BE2C (cell line): ENCODE results near the gene SLC5A5.

Experiments used
- DNase-seq: peaks from one replicate; pipeline ENCODE4 v3.0.0-alpha.2; 2020
- H3K27me3 ChIP-seq: fragments of 250-450 bp; sonication (Bioruptor Pico); 2 replicates; pipeline ENCODE4 v1.5.1; 2020; ENCODE audit warnings: mild to moderate bottlenecking
- H3K36me3 ChIP-seq: fragments of 250-450 bp; sonication (Bioruptor Pico); 2 replicates; pipeline ENCODE4 v1.5.1; 2020; ENCODE audit warnings: mild to moderate bottlenecking
- H3K4me1 ChIP-seq: fragments of 250-450 bp; sonication (Bioruptor Pico); 2 replicates; pipeline ENCODE4 v1.5.1; 2020
- H3K4me3 ChIP-seq: 2 replicates; pipeline ENCODE4 v1.5.1; 2011; ENCODE audit warnings: low read depth, low read length
- H3K9me3 ChIP-seq: fragments of 250-450 bp; sonication (Bioruptor Pico); 2 replicates; pipeline ENCODE4 v1.5.1; 2020
- TF ChIP-seq, protein P1 (sequence below): IDR thresholded peaks from 2 replicates; pipeline ENCODE4 v1.5.1; 2012; ENCODE audit warnings: mild to moderate bottlenecking, low read depth, low read length

SLC5A5 gene

DNA sequence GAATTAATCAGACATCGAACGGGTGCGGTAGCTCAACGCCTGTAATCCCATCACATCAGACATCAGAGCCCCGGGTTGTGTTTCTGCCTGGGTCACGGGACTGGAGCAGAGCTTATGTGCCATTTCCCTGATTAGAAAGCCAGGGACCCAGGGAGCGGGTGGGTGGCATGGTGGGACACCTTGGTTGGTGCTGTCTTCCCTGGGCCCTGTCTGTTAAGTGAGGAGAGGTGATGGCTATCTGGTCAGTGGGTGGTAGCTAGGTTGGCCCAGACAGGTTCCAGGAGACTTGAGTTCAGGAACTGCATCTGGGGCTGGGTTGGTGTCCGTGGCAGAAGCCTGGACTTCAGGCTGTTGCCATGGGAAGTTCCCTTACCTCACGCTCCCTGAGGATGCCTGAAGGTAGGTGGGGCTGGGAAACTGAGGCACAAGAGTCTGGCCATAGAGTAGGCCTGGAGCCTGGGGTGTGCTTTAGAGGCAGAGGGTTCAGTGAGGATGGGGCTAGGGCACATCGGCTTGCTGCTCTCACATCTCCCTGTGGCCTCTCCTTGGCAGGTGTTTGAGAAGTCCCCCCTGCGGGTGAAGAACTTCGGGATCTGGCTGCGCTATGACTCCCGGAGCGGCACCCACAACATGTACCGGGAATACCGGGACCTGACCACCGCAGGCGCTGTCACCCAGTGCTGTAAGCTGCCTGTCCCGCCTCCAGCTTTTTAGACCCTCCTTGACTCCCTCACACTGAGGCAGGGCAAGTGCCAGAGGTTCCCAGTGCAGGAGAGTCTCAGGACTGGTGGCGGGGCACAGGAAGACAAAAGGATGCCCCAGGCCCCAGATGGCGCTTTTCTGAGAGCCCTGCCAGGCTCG is 10.0 kb upstream of the SLC5A5 start:
- no peak for DNase-seq
- no peaks in the 10 kb centered on the region for H3K27me3 ChIP-seq
- H3K4me3 ChIP-seq, result peak overlapping the region; percentile 81
- H3K4me1 ChIP-seq, result no peaks in the 10 kb centered on the region
- peaks cover 53% of the 10 kb centered on the region for H3K36me3 ChIP-seq
- TF ChIP-seq, protein P1, sequence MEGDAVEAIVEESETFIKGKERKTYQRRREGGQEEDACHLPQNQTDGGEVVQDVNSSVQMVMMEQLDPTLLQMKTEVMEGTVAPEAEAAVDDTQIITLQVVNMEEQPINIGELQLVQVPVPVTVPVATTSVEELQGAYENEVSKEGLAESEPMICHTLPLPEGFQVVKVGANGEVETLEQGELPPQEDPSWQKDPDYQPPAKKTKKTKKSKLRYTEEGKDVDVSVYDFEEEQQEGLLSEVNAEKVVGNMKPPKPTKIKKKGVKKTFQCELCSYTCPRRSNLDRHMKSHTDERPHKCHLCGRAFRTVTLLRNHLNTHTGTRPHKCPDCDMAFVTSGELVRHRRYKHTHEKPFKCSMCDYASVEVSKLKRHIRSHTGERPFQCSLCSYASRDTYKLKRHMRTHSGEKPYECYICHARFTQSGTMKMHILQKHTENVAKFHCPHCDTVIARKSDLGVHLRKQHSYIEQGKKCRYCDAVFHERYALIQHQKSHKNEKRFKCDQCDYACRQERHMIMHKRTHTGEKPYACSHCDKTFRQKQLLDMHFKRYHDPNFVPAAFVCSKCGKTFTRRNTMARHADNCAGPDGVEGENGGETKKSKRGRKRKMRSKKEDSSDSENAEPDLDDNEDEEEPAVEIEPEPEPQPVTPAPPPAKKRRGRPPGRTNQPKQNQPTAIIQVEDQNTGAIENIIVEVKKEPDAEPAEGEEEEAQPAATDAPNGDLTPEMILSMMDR, result no peak
- no peaks in the 10 kb centered on the region for H3K9me3 ChIP-seq

DNA sequence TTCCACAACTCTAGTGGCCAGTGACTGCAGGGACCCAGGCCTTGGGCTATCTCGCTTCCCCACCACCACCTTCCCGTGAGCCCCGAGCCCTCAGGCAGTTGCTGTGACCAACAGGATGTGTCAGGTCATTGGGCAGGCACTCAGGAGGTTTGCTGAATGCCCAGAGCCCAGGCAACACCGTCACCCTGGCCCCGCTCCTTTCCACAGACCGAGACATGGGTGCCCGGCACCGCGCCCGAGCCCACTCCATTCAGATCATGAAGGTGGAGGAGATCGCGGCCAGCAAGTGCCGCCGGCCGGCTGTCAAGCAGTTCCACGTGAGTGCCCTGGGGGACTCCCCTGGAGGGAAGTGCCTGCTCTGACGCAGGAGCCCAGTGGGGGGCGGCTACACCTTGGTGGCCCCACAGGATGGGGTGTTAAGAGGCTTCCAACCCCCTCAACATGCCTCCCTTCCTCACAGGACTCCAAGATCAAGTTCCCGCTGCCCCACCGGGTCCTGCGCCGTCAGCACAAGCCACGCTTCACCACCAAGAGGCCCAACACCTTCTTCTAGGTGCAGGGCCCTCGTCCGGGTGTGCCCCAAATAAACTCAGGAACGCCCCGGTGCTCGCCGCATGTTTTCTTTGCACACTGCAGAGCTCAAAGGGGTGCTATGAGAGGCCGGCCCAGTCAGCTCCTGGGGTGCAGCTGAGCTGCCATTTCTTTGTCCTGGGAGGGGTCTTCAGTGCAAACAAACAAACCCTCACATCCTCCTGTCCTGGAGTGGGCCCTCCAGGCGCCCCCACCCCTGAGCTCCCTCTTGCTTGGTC is 8.8 kb upstream of the SLC5A5 start:
- Histone ChIP-seq H3K4me1 (no peaks in the 10 kb centered on the region), H3K36me3 (peaks cover 53% of the 10 kb centered on the region), H3K9me3 (no peaks in the 10 kb centered on the region), H3K4me3 (peak overlapping the region; percentile 15), H3K27me3 (peaks cover 3% of the 10 kb centered on the region; the same call in 1 of the 2 replicates)
- no peak for DNase-seq
- TF ChIP-seq, protein P1, result no peak

DNA sequence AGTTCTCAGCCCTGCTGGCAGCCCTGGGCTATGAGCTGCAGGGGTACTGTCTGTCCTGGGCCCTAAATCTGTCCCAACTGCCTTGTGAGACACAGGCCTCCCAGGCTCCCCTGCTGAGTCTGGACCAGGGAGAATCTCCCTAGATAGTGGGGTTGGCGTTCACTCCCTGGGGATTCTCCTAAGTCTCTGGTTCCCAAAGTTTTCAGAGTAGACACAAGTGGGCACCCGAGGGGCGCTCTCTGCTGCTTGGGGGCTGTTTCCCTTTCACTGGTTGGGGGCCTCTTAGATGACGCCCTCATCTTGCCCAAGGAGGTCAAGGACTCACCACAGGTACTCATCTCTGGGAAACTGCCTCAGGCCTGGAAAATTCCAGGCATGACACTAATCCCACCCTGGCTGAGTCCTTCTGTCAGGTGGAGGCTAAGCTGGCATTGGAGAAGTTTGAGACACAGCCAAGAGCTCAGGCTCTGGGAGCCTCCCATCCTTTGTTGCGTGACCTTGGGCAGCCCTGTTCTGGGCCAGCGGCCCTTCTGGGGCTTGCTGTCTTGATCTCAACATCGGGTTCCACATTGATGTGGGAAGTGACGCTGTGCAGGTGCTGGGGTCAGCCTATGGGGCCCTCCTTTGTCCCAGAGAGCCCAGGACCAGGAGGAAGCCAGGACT is 8.1 kb upstream of the SLC5A5 start:
- Histone ChIP-seq H3K9me3 (no peaks in the 10 kb centered on the region), H3K4me3 (no peak overlapping the region), H3K4me1 (no peaks in the 10 kb centered on the region), H3K27me3 (peaks cover 10% of the 10 kb centered on the region; the same call in 1 of the 2 replicates), H3K36me3 (peaks cover 53% of the 10 kb centered on the region)
- no peak for DNase-seq
- TF ChIP-seq, protein P1, result no peak

DNA sequence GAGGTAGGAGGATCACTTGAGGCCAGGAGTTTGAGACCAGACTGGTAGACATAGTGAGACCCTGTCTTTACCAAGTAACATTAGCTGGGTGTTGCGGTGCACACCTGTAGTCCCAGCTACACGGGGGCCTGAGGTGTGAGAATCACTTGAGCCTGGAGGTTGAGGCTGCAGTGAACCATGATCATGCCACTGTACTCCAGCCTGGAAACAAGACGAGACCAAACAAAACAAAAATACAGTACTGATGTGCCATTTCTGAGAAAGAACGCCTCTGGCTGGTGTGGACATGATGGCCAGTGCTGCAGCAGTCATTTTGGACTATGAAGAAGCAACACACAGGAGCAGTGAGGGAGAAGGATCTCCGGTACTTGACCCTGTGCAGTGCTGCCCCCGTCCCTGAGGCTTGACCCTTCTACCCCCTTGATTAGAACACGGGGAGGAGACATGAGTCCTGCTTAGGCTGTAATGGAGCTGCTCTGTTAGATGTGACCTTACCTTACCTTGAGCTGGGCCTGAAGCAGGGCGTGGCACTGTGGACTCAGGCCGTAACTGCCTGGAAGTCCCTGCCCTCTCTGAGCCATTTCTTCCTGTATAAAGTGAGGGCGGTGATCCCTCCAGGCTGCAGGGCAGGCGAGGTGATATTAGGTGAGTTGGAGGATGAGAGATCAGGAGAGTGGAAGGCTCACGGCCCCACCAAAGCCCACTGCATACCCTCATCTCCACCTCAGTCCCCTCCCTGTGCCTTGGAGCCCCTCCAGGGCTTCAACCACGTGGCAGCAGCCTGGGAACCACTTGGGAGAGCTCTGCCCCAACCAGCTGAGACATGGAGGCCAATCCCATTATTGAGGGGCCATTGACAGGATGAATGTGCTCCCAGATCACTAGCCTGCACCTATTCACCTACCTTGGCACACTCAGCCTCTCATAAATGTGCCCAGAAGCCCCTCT is 6.1 kb upstream of the SLC5A5 start:
- DNase-seq, result no peak
- no peaks in the 10 kb centered on the region for H3K4me1 ChIP-seq
- TF ChIP-seq, protein P1, result no peak

DNA sequence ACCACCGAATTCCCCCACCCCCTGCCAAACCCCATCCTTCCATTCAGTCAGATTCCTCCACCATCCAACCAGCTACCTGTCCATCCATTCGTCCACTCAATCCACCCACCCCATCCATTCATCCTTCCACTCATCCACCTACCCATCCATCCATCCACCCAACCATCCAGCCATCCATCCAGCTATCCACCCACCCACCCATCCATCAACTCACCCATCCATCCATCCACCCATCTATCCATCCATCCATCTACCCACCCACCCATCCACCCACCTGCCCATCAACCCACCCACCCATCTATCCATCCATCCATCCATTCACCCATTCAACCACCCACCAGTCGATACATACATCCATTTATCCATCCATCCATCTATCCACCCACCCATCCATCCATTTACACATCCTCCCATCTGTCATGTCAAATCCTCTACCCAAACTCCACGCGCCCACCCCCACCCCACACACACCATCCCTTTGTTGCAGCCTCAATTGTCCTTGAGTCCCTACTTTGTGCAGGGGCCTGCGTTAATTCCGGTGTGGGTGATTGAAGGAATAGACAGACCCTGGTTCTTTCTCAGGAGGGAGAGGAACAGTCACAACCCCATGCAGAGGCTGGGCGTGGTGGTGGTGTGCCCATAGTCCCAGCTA is 5.3 kb upstream of the SLC5A5 start:
- DNase-seq, result no peak
- H3K27me3 ChIP-seq, result peaks cover 36% of the 10 kb centered on the region
- no peak overlapping the region for H3K4me3 ChIP-seq
- no peaks in the 10 kb centered on the region for H3K4me1 ChIP-seq
- no peaks in the 10 kb centered on the region for H3K9me3 ChIP-seq
- TF ChIP-seq, protein P1, result no peak
- peaks cover 36% of the 10 kb centered on the region for H3K36me3 ChIP-seq

More for the DNA sequence above, 6.1 kb upstream of the SLC5A5 start:
- Histone ChIP-seq H3K36me3 (peaks cover 44% of the 10 kb centered on the region), H3K4me3 (no peak overlapping the region), H3K9me3 (no peaks in the 10 kb centered on the region), H3K27me3 (peaks cover 28% of the 10 kb centered on the region)
